Embryonic facial prominence (tissue), 1 donor: ENCODE measurements around the gene ADCY4.
A peak's percentile ranks its signal among the peaks of the same experiment; 100 is the strongest.
"Not testable (repeated sequence)": the region's sequence is repeated elsewhere in the genome, so short reads cannot be mapped to it uniquely, and the experiment has no call there.

Source experiments
- DNase-seq: peaks from one replicate; pipeline ENCODE4 v3.0.0-alpha.2; 2016; ENCODE audit errors: extremely low spot score

Gene ADCY4

DNA sequence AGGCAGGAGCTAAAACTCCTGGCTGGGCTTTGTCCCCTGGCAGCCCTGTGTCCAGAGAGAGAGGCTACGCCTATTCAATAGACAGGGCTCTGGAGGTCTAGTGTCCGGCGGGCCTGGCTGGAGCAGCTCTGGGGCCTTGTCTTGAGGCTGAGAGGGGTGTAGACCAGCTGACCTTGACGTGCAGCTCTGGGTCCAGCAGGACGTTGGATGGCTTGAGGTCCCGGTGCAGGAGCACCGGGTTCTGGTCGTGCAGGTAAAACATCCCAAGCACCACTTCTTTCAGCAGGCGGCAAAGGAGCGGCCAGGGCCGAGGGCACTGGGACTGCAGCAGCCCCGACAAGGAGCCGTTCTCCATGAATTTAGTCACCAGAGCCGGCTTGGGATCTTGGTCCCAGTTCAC is 4.0 kb upstream of the ADCY4 start:
- DNase-seq = no peak

DNA sequence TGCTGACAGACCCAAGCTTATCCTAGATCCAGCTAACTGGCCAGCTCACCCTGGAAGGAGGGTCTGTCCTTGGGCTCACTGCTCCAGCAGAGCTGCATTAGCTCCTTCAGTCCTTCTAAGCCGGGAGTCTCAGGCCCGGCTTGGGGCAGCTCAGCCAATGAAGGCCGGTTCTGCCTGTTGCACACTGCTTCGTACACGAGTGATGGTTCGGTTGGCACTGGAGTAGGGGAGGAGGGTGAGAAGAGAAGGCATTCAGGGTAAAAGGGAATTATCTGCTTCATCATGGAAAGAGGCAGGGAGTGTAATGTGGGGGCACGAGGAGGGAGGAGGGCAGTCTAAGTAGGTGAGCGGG is 2.9 kb upstream of the ADCY4 start:
- no peak for DNase-seq

DNA sequence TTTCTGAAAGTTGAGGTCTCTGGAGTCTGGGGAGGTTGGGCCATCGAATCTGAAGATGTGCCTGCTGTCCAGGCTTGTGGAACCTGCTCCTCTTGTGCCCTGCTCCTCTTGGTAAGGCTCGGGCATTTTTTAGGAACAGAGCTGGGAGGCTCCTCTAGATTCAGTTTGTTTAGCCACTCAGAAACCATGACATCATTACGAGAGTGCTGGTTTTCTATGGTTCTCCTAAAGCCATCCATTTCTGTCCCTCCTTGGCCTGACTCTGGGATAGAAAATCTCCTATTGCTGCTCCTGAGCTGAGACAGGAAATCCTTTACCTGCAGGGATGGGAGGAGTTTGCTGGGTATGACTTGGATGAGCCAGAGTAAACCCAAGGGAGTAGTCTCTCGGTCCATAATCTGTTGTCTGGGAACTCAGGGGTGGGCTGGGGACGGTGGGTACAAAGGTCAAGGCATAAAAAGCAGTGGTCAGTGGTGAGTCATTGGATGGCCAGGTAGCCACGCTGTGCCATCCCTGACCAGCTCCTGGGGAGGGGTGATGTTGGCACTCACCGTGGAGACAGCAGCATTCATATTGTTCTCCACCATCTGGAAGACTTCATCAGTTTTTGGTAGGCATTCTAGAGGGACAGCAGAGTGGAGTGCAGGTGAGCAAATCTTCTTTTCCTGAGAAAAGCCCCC is 2.4 kb upstream of the ADCY4 start:
- no peak for DNase-seq

DNA sequence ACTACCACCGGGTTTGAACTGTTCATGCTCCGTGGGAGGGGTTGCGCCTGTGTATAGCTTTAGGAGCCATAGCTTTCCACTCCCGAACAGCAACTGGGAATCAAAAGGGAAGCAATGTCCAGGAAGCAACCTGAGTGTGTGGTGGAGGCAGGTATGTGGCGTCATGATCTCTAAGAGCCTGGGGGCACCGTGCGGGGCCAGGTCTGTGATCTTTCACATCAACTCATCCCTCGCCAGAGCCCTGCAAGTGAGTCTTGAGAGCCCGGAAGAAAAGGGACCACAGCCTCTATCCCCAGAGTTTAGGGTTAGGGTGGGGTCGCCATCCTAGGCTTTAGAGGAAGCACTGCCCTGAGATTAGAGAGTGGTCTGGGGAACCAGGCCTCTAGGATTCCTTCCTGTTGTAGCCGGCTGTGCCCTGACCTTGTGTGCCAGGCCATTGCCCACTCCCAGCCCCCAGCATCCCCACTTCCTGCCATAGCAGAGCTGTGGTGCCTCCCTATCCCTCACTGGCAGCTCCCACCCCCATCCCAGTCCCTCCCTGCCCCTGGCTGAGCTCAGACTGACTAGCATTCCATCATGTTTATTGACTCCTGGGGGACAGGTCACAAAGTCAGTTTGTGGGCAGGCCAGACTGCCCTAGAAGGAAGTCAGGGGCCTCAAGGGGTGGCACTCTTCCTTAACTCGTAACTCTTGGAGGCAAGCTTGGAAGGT is 745 bp upstream of the ADCY4 start:
- no peak for DNase-seq

DNA sequence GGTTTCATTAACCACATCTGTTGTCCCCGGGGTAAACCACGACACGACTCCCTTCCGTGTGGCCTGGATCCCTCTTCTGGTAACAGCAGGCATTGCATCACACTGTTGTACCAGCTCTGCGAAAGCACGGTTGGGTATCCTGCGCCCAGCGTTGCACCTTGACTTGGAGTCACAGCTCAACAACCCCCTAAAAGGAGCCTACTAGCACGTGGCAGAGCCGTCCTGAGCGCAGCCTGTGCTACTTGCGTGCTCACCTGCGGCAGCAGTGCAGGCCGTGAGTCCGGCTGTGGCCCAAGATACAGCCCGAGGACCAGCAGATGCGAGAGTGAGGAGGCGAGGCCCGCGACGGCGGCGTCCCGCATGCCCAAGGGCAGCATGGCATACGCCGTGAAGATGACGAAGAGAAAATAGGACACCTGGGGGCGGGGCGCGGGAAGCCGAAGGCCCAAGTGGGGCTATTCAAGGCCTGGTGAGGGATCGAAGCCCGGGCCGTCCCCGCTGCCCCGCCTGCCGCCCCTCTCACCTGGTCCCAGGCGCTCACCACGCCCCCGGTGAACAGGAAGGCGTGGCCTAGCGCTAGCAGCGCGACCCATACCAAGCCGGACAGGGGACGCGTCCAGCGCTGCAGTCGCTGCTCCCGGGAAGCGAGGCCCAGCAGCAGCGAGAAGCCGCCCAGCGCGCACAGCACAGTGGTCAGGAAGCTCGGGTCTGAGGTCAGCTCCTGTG is 2.4 kb downstream of the ADCY4 start:
- peak; percentile 43 for DNase-seq

DNA sequence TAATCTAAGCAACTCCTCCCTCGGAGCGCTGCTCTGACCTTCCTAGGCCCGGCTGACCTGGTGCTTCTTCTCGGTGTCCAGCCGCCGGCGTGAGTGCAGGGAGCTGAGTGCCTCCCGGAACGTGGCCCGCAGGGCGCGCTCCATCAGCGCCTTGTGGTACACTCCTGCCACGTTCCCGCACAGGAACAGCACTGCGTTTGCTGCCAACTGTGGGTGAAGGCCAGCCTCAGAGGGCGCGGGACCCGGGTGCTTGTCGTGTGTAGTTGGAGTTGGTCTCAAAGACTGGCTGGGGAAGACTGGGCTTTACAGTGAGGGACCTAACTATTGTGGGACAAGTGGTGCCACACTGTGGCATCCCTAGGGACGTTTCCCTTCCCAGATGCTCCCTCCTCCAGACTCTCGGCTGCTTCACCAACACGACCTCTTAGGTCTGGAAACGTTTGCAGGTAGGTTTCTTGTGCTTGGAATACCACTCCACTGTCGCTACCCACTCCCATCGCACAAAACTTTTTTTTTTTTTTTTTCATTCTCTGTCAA is 3.1 kb downstream of the ADCY4 start:
- DNase-seq = no peak

DNA sequence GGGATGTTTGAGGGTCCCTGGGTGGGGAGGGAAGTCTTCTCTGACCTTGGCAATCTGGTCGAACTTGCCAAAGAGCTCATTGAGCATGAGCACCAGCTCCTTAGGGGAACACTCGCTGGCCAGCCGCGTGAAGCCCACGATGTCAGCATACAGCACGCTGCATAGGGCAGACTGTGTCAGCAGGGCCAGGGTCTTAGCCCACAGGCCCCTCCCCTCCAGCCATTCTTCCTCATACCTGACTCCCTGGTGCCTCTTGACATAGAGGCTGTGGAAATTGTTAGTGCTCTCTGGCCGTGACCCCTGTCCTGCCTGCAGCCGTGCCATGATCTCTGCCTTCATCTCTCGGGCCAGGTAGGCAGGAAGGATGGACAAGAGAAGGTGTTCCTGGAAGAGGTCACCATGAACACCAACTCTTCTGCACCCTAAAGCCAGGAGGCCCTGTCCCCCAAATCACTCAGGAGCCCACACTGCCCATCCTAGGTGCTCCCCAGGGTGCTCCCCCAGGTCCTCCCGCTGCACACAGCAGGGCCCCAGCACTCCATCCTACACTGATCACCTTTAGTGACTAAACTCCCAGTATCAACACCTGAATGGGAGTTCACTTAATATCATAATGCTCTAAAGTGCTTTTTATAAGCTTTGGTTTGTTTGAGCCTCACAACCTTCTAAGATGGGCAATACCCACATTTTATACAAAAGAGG is 3.7 kb downstream of the ADCY4 start:
- no peak for DNase-seq

DNA sequence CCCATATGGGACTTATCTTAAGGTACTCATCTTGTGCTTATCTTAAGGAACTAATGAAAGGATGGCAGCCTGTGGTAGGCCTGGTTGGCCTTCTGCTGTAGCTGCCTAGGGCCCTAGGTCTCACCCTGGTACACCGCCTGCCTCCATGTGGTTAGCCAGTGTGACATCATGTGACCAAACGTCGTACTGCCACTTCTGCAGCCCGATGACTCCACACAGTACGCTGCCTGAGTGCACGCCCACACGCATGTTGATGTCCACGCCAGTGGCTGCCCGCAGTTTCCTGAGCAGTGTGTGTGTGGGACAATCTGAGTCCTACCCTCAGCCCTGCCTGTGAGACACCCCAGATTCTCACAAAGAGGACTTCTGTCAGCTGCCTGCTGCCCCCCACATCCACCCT is 5.1 kb downstream of the ADCY4 start:
- no peak for DNase-seq

DNA sequence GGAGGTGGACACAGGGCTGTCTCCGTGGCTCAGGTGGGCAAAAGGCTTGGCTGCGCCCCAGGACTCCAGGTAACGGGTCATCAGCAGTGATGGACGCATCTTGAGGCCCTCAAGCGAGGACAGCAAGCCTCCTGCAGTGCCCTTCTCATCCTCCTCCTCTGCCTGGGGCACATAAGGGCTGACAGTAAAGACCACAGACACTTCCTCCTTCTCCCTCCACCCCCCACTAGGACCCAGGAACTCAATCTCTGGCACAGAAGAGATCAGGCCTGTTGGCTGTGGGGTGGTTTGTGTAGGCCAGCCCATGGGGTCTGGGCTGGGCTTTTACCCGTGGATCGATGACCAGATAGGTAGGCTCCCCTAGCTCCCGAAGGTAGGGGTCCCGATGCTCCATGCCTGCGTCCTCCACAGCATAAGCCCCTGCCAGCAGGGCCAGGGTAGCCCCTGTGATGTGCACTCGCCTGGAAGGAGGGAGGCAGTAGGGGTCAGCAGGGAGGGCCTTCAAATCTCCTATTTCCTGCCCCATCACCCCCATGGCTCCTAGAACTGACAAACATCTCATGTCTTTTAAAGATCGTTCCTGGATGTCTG is 5.7 kb downstream of the ADCY4 start:
- no peak for DNase-seq

DNA sequence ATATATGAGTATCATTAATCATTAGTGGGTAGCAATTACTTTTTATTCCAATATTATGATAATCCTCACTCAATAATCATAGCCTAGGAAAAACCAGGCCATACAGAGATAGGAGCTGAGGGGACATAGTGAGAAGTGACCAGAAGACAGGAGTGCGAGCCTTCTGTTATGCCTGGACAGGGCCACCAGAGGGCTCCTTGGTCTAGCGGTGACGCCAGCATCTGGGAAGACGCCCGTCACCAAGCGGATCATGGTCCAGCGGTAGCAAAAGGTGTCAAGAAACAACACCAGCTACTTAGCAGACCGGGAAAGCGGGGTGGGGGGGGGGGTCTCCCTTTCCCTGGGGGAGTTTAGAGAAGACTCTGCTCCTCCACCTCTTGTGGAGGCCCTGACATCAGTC is 7.0 kb downstream of the ADCY4 start:
- not testable (repeated sequence) for DNase-seq

DNA sequence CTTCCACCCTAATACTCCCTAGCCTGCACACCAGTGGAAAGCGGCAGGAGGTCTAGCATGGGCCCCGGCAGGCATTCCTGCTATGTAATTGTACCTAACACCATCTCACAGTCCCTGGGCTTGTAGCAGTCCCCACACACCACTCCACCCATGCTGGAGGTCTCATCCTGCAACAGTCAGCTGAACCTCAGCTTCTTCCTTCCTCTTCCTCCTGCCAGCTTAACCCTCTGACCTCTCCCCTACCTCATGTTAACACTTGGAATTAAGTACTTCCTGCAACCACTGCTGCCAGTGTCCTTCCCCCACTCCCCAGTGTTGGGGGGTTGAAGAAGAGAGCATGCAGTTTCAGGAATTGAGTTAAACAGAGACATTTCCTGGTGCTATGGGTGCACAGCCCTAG is 7.6 kb downstream of the ADCY4 start:
- DNase-seq = no peak

DNA sequence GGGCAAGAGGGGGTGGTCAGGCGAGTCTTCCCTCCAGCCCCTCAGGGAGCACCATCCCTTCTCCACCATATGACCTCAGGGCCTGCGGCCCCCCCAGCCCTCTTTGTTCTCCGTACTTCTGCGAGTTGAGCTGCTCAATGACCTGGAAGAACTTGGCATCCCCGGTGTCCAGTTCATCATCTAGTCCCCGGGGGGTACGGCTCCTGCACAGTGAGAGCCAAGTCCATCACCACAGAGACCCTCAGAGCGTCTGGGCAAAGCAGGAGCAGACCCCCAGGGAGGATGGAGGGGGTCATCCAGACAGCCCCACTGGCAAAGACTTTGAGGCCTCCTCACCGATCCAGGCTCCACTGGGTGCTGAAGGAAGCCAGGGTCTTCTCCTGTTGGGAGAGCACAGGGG is 8.9 kb downstream of the ADCY4 start:
- DNase-seq = no peak

DNA sequence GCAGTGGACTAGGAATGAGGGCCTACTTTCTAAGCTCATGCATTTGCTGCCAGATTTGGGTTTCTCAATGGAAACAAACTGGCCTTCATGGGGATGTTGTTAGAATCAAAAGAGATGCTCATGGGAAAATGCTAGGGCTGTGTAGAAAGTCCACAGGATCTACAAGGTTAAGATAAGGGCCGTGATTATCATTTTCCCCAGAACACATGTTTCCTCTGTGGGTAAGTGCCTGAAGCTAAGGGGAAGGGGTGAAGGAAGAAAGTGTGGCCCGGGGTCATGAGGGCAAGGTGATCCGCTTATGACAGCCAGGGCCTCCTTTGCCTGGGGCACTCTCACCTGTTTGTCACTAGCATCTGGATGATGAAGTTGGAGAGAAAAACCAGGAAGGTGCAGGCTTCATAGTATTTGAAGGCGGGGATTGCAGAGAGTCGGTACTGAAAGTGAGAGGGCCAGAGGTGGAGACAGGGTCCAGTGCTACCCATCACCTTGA is 9.8 kb downstream of the ADCY4 start:
- no peak for DNase-seq

DNA sequence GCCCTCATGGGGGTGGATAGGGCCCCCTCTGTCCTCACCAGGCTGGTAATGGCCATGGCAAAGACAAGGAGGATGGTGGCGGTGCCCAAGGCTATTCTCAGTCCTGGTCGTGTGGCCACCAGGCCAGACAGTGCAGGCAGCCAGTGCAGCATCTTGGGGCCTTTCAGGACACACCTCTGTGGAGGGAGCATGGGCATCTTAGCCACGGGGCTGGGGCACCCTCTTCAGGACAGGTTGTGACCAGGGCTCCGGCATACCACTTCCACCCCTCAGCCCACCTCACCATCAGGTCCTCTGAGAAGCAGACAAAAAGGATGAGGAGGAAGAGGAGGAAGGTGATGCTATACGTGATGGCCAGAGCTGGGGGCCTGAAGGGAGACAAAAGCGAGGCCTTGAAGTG is 10.8 kb downstream of the ADCY4 start:
- no peak for DNase-seq

DNA sequence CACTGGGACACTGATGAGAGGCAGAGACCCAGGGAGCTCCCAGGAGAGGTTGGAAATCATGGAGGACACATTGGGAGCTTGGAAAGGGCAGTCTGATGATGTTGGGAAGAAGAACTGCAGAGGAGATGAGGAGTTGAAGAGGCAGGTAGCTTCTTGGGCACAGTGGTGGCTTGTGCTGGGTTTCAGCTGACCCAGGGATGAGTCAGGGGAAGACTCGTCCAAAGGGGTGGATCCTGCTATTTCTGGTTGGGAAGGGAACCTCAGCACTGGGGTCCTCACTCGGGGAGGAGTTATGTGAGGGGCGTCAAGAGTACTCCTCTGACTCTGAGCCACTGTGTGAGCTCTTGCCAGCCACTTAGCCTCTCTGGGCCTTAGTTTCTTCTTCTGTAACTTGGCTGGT is 11.5 kb downstream of the ADCY4 start:
- no peak for DNase-seq

DNA sequence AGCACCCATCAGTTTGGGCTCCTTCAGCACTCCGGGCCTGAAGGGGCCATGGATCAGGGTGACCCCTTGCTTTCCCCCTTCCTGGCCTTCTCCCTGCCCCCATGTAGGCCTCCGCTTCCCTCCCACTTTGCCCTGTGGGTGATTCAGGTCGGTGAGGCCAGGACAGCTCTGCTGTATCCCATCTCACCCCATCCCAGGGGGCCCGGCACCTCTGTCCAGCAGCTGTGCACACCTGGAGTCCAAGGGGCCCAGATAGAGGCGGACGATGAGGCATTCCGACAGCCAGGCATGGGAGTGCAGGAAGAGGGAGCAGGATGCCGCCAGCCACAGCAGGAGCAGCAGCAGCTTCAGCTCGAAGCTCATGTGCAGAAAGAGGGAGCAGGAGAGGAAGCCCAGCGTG is 12.2 kb downstream of the ADCY4 start:
- no peak for DNase-seq

DNA sequence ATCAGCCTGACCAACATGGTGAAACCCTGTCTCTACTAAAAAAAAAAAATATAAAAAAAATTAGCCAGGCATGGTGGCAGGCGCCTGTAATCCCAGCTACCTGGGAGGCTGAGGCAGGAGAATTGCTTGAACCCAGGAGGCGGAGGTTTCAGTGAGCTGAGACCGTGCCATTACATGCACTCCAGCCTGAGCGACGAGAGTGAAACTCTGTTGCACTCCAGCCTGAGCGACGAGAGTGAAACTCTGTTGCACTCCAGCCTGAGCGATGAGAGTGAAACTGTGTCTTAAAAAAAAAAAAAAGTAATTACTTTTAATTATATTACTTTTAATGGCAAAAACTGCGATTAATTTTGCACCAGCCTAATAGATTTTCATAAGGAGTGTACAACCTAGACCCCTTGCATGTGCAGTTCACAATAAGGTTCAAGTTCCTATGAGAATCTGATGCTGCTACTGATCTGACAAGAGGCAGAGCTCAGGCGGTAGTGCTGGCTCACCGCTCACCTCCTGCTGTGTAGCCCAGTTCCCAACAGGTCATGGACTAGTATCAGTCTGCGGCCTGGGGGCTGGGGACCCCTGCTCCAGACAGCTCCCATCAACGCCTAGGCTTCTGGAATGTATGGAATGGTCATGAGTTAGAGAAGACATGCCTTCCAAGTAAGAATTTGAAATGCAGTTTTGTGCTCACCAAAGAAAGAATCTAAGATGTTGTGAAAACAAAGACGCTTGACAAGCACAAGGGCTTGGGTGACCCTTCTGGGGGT is 13.5 kb downstream of the ADCY4 start:
- DNase-seq = no peak

DNA sequence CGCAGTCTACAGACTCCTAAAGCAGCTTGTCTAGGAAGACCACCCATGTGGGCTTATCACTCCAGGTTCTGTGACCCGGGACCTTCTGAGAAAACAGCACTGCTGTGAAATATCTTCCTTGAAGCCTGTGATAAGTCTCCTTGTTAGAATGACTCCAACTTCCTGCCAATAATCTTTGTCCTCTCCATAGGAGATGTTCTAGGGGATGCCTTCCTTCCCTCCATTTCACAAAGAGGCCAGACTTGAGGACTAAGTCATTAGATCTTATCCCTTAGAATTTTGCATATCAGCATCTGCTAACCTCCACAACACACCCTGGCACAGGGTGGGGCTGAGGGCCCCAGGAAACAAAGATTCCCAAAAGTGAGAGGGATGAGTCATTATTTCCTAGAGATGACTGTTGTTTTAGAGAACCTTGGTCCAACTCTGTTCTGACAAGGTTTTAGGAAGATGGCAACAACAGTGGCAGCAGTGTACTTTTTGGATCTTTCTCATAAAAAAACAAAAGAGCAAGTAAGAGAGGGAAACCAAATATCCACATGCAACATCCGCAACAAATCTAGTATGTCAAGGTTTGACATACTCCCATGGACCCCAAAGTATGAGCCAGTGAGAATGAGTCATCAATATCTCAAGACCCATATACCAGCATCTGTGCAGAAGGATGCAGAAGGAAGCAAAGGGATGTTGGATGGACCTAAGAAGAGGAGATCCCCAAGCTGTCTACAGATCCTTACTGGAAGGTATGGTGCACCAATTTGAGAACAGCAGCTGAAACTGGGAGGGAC is 17.5 kb downstream of the ADCY4 start:
- no peak for DNase-seq

DNA sequence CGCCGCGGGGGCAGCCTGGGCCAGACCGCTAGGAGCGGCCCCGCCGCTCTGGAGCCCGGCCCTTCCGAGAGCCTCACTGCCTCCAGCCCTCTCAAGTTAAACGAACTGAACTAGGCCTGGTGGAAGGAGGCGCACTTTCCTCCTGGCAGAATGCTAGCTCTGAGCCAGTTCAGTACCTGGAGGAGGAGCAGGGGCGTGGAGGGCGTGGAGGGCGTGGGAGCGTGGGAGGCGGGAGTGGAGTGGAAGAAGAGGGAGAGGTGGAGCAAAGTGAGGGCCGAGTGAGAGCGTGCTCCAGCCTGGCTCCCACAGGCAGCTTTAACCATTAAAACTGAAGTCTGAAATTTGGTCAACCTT is 18.3 kb downstream of the ADCY4 start:
- no peak for DNase-seq
